Fibroblast of skin of right quadriceps (primary cell): ENCODE results near the gene TMEM225B.
"Not testable (repeated sequence)": the region's sequence is repeated elsewhere in the genome, so short reads cannot be mapped to it uniquely, and the experiment has no call there.

Experiments
- DNase-seq: peaks from one replicate; pipeline ENCODE4 v3.0.0-alpha.2; 2013

Gene TMEM225B

GRCh38 chr7:99624484-99624883 is 26.4 kb downstream of the TMEM225B start:
- no peak for DNase-seq

DNA sequence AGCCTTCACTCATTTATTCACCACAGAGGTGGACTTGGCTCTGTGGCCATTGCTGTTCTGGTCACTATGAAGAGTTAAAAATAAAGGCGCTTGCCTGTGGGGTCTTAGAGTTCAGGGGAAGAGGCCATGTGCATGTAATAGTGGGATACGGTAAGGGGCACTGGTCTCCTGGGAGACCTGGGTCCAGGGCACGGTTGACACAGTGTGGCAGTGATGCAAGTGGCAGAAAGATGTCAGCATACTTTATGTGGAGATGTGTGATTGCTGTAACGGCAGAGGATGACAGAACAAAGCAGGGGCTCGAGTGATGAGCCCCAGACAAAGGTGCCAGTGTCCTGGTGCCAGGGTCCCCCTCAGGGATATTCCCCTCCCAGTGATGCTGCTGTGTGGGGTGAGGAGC is 27.3 kb downstream of the TMEM225B start:
- no peak for DNase-seq

- no peak for DNase-seq
These were observed 27.9 kb downstream of the TMEM225B start for GRCh38 chr7:99625961-99626360.

- DNase-seq, result no peak
These were observed 28.6 kb downstream of the TMEM225B start for GRCh38 chr7:99626661-99627060.

GRCh38 chr7:99627513-99627912 is 29.4 kb downstream of the TMEM225B start:
- no peak for DNase-seq

GRCh38 chr7:99628471-99629465 is 30.7 kb downstream of the TMEM225B start:
- DNase-seq, result no peak

DNA sequence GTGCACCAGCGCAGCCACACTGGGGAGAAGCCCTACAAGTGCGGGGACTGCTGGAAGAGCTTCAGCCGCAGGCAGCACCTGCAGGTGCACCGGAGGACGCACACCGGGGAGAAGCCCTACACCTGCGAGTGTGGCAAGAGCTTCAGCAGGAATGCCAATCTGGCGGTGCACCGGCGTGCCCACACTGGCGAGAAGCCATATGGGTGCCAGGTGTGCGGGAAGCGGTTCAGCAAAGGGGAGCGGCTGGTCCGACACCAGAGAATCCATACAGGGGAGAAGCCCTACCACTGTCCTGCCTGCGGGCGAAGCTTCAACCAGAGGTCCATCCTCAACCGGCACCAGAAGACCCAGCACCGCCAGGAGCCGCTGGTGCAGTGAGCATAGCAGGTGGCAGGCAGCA is 31.6 kb downstream of the TMEM225B start:
- no peak for DNase-seq

- no peak for DNase-seq
These were observed 33.4 kb downstream of the TMEM225B start for GRCh38 chr7:99631295-99632109.

- DNase-seq, result not testable (repeated sequence)
These were observed 39.3 kb downstream of the TMEM225B start for GRCh38 chr7:99637414-99637813.

GRCh38 chr7:99638731-99639130 is 40.7 kb downstream of the TMEM225B start:
- no peak for DNase-seq

DNA sequence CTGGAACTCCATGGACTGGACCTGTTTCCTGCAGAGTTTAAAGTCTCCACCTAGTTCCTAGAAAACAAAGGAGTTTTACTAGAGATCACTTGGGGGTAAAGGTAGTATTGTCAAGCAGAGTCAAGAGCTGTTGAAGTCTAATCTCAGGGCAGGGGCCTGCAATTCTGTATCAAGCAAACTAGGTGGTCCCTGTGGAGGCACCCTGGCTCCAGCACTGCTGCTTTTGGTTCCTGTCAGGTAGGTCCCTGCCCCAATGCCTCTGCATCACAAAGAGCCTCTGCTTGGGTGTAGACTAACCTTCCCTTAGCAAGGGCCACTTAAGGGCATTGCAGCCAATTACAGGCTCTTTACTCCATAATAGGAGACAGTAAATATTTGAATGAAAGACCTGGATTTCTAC is 41.2 kb downstream of the TMEM225B start:
- DNase-seq, result no peak

DNA sequence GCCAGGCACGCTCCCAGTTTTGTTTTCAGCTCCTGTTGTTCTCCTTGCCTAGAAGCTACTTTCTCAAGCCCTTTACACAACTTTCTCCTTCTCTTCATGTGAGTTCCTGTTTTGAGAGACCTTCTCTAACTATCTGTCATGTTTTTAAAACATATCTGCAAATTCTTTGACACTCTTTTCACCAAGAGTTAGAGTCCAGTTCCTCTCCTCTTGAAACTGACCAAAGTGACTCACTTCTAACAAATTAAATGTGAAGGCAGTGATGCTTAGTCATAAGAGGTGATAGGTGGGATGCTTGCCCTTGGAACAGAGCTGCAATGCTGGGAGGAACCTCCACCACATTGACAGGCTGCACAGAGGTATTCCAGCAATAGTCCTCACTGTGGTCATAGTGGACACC is 44.0 kb downstream of the TMEM225B start:
- DNase-seq, result no peak

- DNase-seq, result no peak
These were observed 45.4 kb downstream of the TMEM225B start for GRCh38 chr7:99643464-99643863.

- peak; percentile 7 for DNase-seq
These were observed 46.4 kb downstream of the TMEM225B start for GRCh38 chr7:99644431-99644830.

GRCh38 chr7:99645590-99645989 is 47.5 kb downstream of the TMEM225B start:
- DNase-seq, result no peak

- no peak for DNase-seq
These were observed 50.8 kb downstream of the TMEM225B start for GRCh38 chr7:99648843-99649242.

DNA sequence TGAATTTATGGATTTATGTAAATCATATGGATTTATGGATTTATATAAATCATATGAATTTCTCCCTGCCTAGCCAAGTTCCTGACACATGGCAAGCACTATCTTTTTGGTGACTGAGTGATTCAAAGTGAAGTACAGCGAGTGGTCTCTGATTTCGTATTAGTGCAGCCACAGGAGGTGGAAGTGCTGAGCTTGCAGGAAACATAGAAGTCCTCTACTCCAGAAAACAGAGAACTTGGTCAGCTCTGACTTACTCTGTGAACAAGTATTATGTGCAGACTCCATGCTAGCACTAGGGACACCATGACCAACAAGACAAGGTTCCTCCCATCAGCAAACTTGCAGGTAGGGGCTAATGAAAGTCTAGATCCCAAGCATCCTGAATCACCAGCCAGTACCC is 53.2 kb downstream of the TMEM225B start:
- DNase-seq, result no peak

- no peak for DNase-seq
These were observed 54.6 kb downstream of the TMEM225B start for GRCh38 chr7:99652671-99653070.

- DNase-seq, result not testable (repeated sequence)
These were observed 55.2 kb downstream of the TMEM225B start for GRCh38 chr7:99653269-99653668.

DNA sequence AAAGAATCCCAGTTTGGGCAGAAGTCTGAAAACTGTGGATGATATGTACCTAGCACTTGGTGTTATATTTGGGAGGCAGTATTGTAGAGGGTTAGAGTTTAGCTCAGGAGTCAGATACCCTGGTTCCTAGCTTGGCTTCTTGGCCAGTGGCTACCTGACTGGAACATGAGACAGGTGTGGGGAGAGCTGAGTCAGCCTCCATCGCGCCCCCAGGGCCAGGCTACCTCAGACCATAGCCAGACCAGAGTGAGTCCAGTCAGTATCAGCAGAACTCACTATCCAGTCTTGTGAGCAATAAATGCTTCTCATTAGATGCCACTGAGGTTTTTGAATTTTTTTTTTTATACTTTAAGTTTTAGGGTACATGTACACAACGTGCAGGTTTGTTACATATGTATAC is 55.7 kb downstream of the TMEM225B start:
- DNase-seq, result no peak

DNA sequence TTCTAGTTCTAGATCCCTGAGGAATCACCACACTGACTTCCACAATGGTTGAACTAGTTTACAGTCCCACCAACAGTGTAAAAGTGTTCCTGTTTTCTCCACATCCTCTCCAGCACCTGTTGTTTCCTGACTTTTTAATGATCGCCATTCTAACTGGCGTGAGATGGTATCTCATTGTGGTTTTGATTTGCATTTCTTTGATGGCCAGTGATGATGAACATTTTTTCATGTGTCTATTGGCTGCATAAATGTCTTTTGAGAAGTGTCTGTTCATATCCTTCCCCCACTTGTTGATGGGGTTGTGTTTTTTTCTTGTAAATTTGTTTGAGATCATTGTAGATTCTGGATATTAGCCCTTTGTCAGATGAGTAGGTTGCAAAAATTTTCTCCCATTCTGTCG is 56.6 kb downstream of the TMEM225B start:
- not testable (repeated sequence) for DNase-seq

DNA sequence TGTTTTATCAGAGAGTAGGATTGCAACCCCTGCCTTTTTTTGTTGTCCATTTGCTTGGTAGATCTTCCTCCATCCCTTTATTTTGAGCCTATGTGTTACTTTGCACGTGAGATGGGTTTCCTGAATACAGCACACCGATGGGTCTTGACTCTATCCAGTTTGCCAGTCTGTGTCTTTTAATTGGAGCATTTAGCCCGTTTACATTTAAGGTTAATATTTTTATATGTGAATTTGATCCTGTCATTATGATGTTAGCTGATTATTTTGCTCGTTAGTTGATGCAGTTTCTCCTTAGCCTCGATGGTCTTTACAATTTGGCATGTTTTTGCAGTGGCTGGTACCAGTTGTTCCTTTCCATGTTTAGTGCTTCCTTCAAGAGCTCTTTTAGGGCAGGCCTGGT is 59.8 kb downstream of the TMEM225B start:
- DNase-seq, result not testable (repeated sequence)
